ENCODE measurements around the gene DBX1. TPM values are rescaled to one million over a fixed set of nuclear protein-coding genes. Genes with fewer than 3 reads are reported as not detected.
"Not testable (repeated sequence)": the region's sequence is repeated elsewhere in the genome, so short reads cannot be mapped to it uniquely, and the experiment has no call there.

DBX1 gene
- total RNA-seq, 1 donor from 2014 or later, result not detected

GRCh38 chr11:20161923-20162744, 1.9 kb upstream of the DBX1 start:
- no peak for FAIRE-seq

GRCh38 chr11:20161230-20161918, 1.1 kb upstream of the DBX1 start:
- DNase-seq (ENCODE audit: low spot score in 2 of 2), result no peak
- FAIRE-seq, result no peak

More at GRCh38 chr11:20161923-20162744, 1.9 kb upstream of the DBX1 start:
- DNase-seq (ENCODE audit: low spot score in 2 of 2), result no peak

GRCh38 chr11:20159466-20160381, 551 bp downstream of the DBX1 start:
- FAIRE-seq (no peak), DNase-seq (ENCODE audit: low spot score in 2 of 2) (no peak)

GRCh38 chr11:20158597-20159257, 1.5 kb downstream of the DBX1 start:
- no peak for FAIRE-seq
- DNase-seq (ENCODE audit: low spot score in 2 of 2), result peak; percentile 53 to 65

- DNase-seq (ENCODE audit: low spot score in 2 of 2) (no peak), FAIRE-seq (no peak)
These were observed 2.5 kb downstream of the DBX1 start for GRCh38 chr11:20157728-20158127.

- FAIRE-seq (no peak), DNase-seq (ENCODE audit: low spot score in 2 of 2) (no peak)
These were observed 3.2 kb downstream of the DBX1 start for GRCh38 chr11:20156876-20157613.

- FAIRE-seq, result no peak
- no peak for DNase-seq (ENCODE audit: low spot score in 2 of 2)
These were observed 3.9 kb downstream of the DBX1 start for GRCh38 chr11:20156280-20156875.

GRCh38 chr11:20155683-20156279, 4.5 kb downstream of the DBX1 start:
- FAIRE-seq (no peak), DNase-seq (ENCODE audit: low spot score in 2 of 2) (no peak)

GRCh38 chr11:20154381-20154780, 5.9 kb downstream of the DBX1 start:
- DNase-seq (ENCODE audit: low spot score in 2 of 2) (no peak), FAIRE-seq (no peak)

GRCh38 chr11:20138707-20139106, 21.6 kb downstream of the DBX1 start:
- no peak for FAIRE-seq

GRCh38 chr11:20137637-20138036, 22.6 kb downstream of the DBX1 start:
- FAIRE-seq (no peak), DNase-seq (ENCODE audit: low spot score in 2 of 2) (no peak)

More at GRCh38 chr11:20138707-20139106, 21.6 kb downstream of the DBX1 start:
- DNase-seq (ENCODE audit: low spot score in 2 of 2), result no peak

- FAIRE-seq, result no peak
- DNase-seq (ENCODE audit: low spot score in 2 of 2), result no peak
These were observed 25.1 kb downstream of the DBX1 start for GRCh38 chr11:20134991-20135736.

- DNase-seq (ENCODE audit: low spot score in 2 of 2) (no peak), FAIRE-seq (no peak)
These were observed 27.6 kb downstream of the DBX1 start for GRCh38 chr11:20132667-20133039.

- no peak for FAIRE-seq
- DNase-seq (ENCODE audit: low spot score in 2 of 2), result peak in 1 of 2 donors; percentile 59
These were observed 28.2 kb downstream of the DBX1 start for GRCh38 chr11:20131788-20132666.

GRCh38 chr11:20129665-20130064, 30.6 kb downstream of the DBX1 start:
- no peak for FAIRE-seq
- DNase-seq (ENCODE audit: low spot score in 2 of 2), result no peak

- DNase-seq (ENCODE audit: low spot score in 2 of 2); FAIRE-seq: not testable (repeated sequence)
These were observed 31.8 kb downstream of the DBX1 start for GRCh38 chr11:20128528-20128825.
